ENCODE measurements around the gene GAPT. TPM values are rescaled to one million over a fixed set of nuclear protein-coding genes. Genes with fewer than 3 reads are reported as not detected.

Gene GAPT
- polyA plus RNA-seq, 1 donor from 2014 or later, result not detected

GRCh38 chr5:58486290-58486689 lies 4.9 kb upstream of the GAPT start:
- Histone ChIP-seq H3K4me3 (ENCODE audit: low read length) (no peak overlapping the region), H3K9me2 (ENCODE audit: insufficient read depth, low read length) (no peaks in the 10 kb centered on the region), H3K27ac (ENCODE audit: low read length) (no peak overlapping the region), H3K9me3 (ENCODE audit: low read length) (no peaks in the 10 kb centered on the region), H3K27me3 (ENCODE audit: insufficient read depth, low read depth, low read length) (no peaks in the 10 kb centered on the region), H2AFZ (ENCODE audit: low read depth, low read length) (no peak overlapping the region), H3K4me2 (ENCODE audit: low read length) (no peak overlapping the region), H3F3A (ENCODE audit: insufficient read depth, low read length, poor library complexity, severe bottlenecking) (no peaks in the 10 kb centered on the region), H3K36me3 (ENCODE audit: insufficient read depth, low read length) (no peaks in the 10 kb centered on the region), H3K79me2 (replicated peaks; ENCODE audit: insufficient read depth, low read length) (no peaks in the 10 kb centered on the region), H4K20me1 (ENCODE audit: insufficient read depth) (no peaks in the 10 kb centered on the region), H3K9ac (ENCODE audit: low read length) (no peak overlapping the region)
- TF ChIP-seq EZH2 (IDR thresholded peaks at IDR 0.05; ENCODE audit: borderline replicate concordance, insufficient read depth, low read length, poor library complexity, severe bottlenecking), result no peak
- TF ChIP-seq, protein P1, sequence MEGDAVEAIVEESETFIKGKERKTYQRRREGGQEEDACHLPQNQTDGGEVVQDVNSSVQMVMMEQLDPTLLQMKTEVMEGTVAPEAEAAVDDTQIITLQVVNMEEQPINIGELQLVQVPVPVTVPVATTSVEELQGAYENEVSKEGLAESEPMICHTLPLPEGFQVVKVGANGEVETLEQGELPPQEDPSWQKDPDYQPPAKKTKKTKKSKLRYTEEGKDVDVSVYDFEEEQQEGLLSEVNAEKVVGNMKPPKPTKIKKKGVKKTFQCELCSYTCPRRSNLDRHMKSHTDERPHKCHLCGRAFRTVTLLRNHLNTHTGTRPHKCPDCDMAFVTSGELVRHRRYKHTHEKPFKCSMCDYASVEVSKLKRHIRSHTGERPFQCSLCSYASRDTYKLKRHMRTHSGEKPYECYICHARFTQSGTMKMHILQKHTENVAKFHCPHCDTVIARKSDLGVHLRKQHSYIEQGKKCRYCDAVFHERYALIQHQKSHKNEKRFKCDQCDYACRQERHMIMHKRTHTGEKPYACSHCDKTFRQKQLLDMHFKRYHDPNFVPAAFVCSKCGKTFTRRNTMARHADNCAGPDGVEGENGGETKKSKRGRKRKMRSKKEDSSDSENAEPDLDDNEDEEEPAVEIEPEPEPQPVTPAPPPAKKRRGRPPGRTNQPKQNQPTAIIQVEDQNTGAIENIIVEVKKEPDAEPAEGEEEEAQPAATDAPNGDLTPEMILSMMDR (IDR thresholded peaks at IDR 0.05; ENCODE audit: poor library complexity, severe bottlenecking), result no peak
- no peak for TF ChIP-seq SMC3 (conservative IDR thresholded peaks at IDR 0.05; ENCODE audit: poor library complexity)
- no peak for TF ChIP-seq MXI1 (conservative IDR thresholded peaks at IDR 0.05; ENCODE audit: poor library complexity, severe bottlenecking)
- TF ChIP-seq, protein P2, sequence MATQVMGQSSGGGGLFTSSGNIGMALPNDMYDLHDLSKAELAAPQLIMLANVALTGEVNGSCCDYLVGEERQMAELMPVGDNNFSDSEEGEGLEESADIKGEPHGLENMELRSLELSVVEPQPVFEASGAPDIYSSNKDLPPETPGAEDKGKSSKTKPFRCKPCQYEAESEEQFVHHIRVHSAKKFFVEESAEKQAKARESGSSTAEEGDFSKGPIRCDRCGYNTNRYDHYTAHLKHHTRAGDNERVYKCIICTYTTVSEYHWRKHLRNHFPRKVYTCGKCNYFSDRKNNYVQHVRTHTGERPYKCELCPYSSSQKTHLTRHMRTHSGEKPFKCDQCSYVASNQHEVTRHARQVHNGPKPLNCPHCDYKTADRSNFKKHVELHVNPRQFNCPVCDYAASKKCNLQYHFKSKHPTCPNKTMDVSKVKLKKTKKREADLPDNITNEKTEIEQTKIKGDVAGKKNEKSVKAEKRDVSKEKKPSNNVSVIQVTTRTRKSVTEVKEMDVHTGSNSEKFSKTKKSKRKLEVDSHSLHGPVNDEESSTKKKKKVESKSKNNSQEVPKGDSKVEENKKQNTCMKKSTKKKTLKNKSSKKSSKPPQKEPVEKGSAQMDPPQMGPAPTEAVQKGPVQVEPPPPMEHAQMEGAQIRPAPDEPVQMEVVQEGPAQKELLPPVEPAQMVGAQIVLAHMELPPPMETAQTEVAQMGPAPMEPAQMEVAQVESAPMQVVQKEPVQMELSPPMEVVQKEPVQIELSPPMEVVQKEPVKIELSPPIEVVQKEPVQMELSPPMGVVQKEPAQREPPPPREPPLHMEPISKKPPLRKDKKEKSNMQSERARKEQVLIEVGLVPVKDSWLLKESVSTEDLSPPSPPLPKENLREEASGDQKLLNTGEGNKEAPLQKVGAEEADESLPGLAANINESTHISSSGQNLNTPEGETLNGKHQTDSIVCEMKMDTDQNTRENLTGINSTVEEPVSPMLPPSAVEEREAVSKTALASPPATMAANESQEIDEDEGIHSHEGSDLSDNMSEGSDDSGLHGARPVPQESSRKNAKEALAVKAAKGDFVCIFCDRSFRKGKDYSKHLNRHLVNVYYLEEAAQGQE (IDR thresholded peaks at IDR 0.05; ENCODE audit: borderline replicate concordance), result no peak
- no peak for TF ChIP-seq POLR2AphosphoS5 (IDR thresholded peaks at IDR 0.05)
- no peak for TF ChIP-seq EP300 (conservative IDR thresholded peaks at IDR 0.05; ENCODE audit: poor library complexity, severe bottlenecking)
- TF ChIP-seq RAD21 (conservative IDR thresholded peaks at IDR 0.05), result no peak
- no peak for TF ChIP-seq TAF1 (IDR thresholded peaks at IDR 0.05; ENCODE audit: low read depth)

DNA sequence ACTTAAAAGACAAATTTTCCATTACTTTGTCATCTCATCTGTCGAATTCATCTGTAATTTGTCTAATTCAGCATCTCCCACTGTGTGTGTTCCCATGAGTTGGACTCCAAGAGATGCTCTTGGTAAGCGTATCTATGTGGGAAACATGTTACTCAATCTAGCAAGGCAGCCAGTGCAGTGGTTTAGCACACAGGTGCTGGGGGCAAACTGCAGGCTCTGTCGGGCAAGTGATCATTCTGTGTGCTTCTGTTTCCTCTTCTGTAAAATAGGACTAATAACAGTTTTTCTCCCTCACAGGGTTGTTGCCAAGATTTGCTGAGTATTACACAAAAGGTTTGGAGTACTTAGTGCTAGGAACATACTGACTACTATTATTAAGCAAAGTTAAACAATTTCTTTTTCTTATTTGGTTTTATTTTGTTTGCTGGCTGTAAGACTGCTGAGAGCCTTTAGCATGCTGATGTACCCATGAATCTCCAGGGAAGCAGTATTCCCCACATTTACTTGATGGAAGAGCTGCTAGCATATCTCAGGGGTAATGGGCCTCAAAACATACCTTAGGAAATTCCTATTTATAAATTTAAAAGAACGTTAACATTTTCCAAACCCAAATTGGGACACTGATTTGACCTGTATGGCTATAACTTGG lies 709 bp upstream of the GAPT start:
- no peak overlapping the region for H3K4me2 ChIP-seq (ENCODE audit: low read length)

More for the DNA sequence above, 709 bp upstream of the GAPT start:
- Histone ChIP-seq H3K9me3 (ENCODE audit: low read length) (no peaks in the 10 kb centered on the region), H3K27ac (ENCODE audit: low read length) (no peak overlapping the region), H3K9ac (ENCODE audit: low read length) (no peak overlapping the region), H3F3A (ENCODE audit: insufficient read depth, low read length, poor library complexity, severe bottlenecking) (no peaks in the 10 kb centered on the region), H3K9me2 (ENCODE audit: insufficient read depth, low read length) (no peaks in the 10 kb centered on the region), H4K20me1 (ENCODE audit: insufficient read depth) (no peaks in the 10 kb centered on the region), H3K27me3 (ENCODE audit: insufficient read depth, low read depth, low read length) (no peaks in the 10 kb centered on the region), H3K79me2 (replicated peaks; ENCODE audit: insufficient read depth, low read length) (no peaks in the 10 kb centered on the region), H2AFZ (ENCODE audit: low read depth, low read length) (no peak overlapping the region), H3K36me3 (ENCODE audit: insufficient read depth, low read length) (no peaks in the 10 kb centered on the region), H3K4me3 (ENCODE audit: low read length) (no peak overlapping the region)
- TF ChIP-seq RAD21 (conservative IDR thresholded peaks at IDR 0.05) (no peak), MXI1 (conservative IDR thresholded peaks at IDR 0.05; ENCODE audit: poor library complexity, severe bottlenecking) (no peak), SMC3 (conservative IDR thresholded peaks at IDR 0.05; ENCODE audit: poor library complexity) (no peak), POLR2AphosphoS5 (IDR thresholded peaks at IDR 0.05) (no peak), EP300 (conservative IDR thresholded peaks at IDR 0.05; ENCODE audit: poor library complexity, severe bottlenecking) (no peak), TAF1 (IDR thresholded peaks at IDR 0.05; ENCODE audit: low read depth) (no peak), EZH2 (IDR thresholded peaks at IDR 0.05; ENCODE audit: borderline replicate concordance, insufficient read depth, low read length, poor library complexity, severe bottlenecking) (no peak)
- TF ChIP-seq, protein P2 (IDR thresholded peaks at IDR 0.05; ENCODE audit: borderline replicate concordance), result no peak
- TF ChIP-seq, protein P1 (IDR thresholded peaks at IDR 0.05; ENCODE audit: poor library complexity, severe bottlenecking), result no peak

All from neural cell (in vitro differentiated cells).